Measurements from ENCODE around the gene TAGLN2. TPM values are rescaled to one million over a fixed set of nuclear protein-coding genes. Genes with fewer than 3 reads are reported as not detected.
A peak's percentile ranks its signal among the peaks of the same experiment; 100 is the strongest.

The TAGLN2 gene
- total and polyA plus RNA-seq, 9 of the 15 experiments (the other 6 are each of a cell fraction or from before 2014, with no cell fraction given), result 192 to 683 (median 455) TPM

DNA sequence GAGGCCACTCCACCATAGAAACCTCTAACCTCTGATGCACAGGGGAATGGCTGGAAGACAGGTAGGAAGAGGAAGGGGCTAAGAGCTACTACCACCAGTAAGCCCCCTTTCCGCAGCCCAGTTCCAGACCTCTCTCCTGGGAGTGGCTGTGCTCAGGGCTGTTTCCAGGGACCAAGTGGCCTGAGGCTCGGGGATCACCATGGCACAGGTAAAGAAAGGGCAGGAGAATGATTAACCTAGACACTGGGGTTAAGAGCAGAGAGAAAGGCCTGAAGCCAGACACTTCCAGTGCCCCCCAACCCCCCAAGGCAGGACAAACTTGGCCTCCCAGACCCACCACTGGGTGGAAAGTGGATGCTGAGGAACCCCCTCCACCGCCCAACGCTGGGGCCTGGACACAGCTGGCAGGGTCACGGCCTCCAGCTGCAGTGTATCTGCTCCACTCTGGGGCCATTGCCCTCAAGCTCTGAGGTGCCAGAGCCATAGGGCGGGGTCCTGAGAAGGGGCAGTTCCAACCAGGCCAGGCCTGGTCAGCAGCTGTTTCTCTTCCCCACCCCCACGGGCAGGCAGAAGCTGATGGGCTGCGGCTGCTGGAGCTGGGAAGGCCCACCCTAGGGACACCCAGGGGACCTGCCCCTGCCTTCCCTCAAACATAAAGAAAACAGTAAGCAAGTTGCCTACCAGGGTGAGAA, 2.6 kb downstream of the TAGLN2 start (continued):
- TF ChIP-seq, protein P1, sequence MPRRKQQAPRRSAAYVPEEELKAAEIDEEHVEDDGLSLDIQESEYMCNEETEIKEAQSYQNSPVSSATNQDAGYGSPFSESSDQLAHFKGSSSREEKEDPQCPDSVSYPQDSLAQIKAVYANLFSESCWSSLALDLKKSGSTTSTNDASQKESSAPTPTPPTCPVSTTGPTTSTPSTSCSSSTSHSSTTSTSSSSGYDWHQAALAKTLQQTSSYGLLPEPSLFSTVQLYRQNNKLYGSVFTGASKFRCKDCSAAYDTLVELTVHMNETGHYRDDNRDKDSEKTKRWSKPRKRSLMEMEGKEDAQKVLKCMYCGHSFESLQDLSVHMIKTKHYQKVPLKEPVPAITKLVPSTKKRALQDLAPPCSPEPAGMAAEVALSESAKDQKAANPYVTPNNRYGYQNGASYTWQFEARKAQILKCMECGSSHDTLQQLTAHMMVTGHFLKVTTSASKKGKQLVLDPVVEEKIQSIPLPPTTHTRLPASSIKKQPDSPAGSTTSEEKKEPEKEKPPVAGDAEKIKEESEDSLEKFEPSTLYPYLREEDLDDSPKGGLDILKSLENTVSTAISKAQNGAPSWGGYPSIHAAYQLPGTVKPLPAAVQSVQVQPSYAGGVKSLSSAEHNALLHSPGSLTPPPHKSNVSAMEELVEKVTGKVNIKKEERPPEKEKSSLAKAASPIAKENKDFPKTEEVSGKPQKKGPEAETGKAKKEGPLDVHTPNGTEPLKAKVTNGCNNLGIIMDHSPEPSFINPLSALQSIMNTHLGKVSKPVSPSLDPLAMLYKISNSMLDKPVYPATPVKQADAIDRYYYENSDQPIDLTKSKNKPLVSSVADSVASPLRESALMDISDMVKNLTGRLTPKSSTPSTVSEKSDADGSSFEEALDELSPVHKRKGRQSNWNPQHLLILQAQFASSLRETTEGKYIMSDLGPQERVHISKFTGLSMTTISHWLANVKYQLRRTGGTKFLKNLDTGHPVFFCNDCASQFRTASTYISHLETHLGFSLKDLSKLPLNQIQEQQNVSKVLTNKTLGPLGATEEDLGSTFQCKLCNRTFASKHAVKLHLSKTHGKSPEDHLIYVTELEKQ (CRISPR knock-in tag; IDR thresholded peaks at IDR 0.05), result no peak
- peak; percentile 48; the same call in 1 of the 2 replicates for TF ChIP-seq RBFOX2 (IDR thresholded peaks at IDR 0.05; ENCODE audit: low read depth, low read length)
- TF ChIP-seq, protein P2, sequence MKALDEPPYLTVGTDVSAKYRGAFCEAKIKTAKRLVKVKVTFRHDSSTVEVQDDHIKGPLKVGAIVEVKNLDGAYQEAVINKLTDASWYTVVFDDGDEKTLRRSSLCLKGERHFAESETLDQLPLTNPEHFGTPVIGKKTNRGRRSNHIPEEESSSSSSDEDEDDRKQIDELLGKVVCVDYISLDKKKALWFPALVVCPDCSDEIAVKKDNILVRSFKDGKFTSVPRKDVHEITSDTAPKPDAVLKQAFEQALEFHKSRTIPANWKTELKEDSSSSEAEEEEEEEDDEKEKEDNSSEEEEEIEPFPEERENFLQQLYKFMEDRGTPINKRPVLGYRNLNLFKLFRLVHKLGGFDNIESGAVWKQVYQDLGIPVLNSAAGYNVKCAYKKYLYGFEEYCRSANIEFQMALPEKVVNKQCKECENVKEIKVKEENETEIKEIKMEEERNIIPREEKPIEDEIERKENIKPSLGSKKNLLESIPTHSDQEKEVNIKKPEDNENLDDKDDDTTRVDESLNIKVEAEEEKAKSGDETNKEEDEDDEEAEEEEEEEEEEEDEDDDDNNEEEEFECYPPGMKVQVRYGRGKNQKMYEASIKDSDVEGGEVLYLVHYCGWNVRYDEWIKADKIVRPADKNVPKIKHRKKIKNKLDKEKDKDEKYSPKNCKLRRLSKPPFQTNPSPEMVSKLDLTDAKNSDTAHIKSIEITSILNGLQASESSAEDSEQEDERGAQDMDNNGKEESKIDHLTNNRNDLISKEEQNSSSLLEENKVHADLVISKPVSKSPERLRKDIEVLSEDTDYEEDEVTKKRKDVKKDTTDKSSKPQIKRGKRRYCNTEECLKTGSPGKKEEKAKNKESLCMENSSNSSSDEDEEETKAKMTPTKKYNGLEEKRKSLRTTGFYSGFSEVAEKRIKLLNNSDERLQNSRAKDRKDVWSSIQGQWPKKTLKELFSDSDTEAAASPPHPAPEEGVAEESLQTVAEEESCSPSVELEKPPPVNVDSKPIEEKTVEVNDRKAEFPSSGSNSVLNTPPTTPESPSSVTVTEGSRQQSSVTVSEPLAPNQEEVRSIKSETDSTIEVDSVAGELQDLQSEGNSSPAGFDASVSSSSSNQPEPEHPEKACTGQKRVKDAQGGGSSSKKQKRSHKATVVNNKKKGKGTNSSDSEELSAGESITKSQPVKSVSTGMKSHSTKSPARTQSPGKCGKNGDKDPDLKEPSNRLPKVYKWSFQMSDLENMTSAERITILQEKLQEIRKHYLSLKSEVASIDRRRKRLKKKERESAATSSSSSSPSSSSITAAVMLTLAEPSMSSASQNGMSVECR (CRISPR knock-in tag; IDR thresholded peaks at IDR 0.05), result peak; percentile 64; the same call in 1 of the 2 replicates
